ENCODE data around the gene SLC25A43. TPM values are rescaled to one million over a fixed set of nuclear protein-coding genes. Genes with fewer than 3 reads are reported as not detected.

The SLC25A43 gene
- polyA plus RNA-seq, 1 of the 3 experiments (the other 2 are of a cell fraction) = 13.2 TPM

DNA sequence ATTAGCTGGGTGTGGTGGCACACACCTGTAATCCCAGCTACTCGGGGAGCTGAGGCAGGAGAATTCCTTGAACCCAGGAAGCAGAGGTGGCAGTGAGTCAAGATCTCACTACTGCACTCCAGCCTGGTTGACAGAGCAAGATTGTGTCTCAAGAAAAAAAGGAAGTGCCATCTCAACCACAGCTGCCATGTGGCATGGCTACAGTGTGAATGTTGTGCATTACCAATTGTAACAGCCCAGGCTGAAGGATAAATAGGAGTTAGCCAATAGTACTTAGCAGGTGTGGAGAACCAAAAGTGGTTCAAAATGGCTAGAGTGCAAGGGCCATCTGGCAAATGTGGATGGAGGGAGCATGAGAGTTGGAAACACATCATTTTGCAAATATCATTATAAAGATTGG is 98.0 kb downstream of the SLC25A43 start:
- POLR2A ChIA-PET = no interaction called here
- H2AFZ ChIP-seq (ENCODE audit: low read depth) = no peak overlapping the region
- DNase-seq = no peak
- no peaks in the 10 kb centered on the region for H3K9me2 ChIP-seq
- H3K4me1 ChIP-seq (ENCODE audit: control insufficient read depth in 1 of 2, insufficient read depth in 2 of 2, low read depth in 1 of 2, low read length in 1 of 2) = no peaks in the 10 kb centered on the region
- TF ChIP-seq MEF2A (IDR thresholded peaks at IDR 0.05; ENCODE audit: borderline replicate concordance, low read depth) (no peak), PBX3 (IDR thresholded peaks at IDR 0.05) (no peak), JUND (IDR thresholded peaks at IDR 0.05) (no peak)
- TF ChIP-seq, protein P1, sequence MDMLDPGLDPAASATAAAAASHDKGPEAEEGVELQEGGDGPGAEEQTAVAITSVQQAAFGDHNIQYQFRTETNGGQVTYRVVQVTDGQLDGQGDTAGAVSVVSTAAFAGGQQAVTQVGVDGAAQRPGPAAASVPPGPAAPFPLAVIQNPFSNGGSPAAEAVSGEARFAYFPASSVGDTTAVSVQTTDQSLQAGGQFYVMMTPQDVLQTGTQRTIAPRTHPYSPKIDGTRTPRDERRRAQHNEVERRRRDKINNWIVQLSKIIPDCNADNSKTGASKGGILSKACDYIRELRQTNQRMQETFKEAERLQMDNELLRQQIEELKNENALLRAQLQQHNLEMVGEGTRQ (IDR thresholded peaks at IDR 0.05; ENCODE audit: borderline replicate concordance, low read depth, low read length) = no peak
- H3K4me3 ChIP-seq (ENCODE audit: low read depth in 2 of 2, low read length in 1 of 2) = no peak overlapping the region
- CTCF ChIA-PET = interaction anchor here (0.5 to 5.0 kb wide), 5 partner anchors 9 to 1170 kb away, joined by 3 to 25 read pairs (median 3); no protein-coding TSS in a partner anchor
- no peak overlapping the region for H3K9ac ChIP-seq
- no peak overlapping the region for H3K27ac ChIP-seq (ENCODE audit: low read depth in 2 of 2, low read length in 1 of 2)
- H3K36me3 ChIP-seq (replicated peaks in 1 of 2; ENCODE audit: control insufficient read depth in 1 of 2, insufficient read depth in 2 of 2, low read length in 1 of 2) = no peaks in the 10 kb centered on the region
- H4K20me1 ChIP-seq (ENCODE audit: insufficient read depth) = no peaks in the 10 kb centered on the region
- H3K9me3 ChIP-seq = no peaks in the 10 kb centered on the region
- 0% methylated on average over 1 of the region's 1 CpG for WGBS (ENCODE audit: low lambda C conversion rate)
- H3F3A ChIP-seq (replicated peaks; ENCODE audit: insufficient read depth) = peaks cover 1% of the 10 kb centered on the region
- H3K27me3 ChIP-seq (ENCODE audit: insufficient read depth) = peaks cover 9% of the 10 kb centered on the region; the same call in 1 of the 2 replicates
- H3K79me2 ChIP-seq (ENCODE audit: insufficient read depth) = no peaks in the 10 kb centered on the region
- no peak overlapping the region for H3K4me2 ChIP-seq

- no peak for DNase-seq
- Histone ChIP-seq H3K4me2 (no peak overlapping the region), H3K79me2 (ENCODE audit: insufficient read depth) (no peaks in the 10 kb centered on the region), H2AFZ (ENCODE audit: low read depth) (no peak overlapping the region), H4K20me1 (ENCODE audit: insufficient read depth) (no peaks in the 10 kb centered on the region), H3K9me3 (no peaks in the 10 kb centered on the region), H3K4me3 (ENCODE audit: low read depth in 2 of 2, low read length in 1 of 2) (no peak overlapping the region), H3K36me3 (replicated peaks in 1 of 2; ENCODE audit: control insufficient read depth in 1 of 2, insufficient read depth in 2 of 2, low read length in 1 of 2) (no peaks in the 10 kb centered on the region), H3K9me2 (no peaks in the 10 kb centered on the region), H3K27ac (ENCODE audit: low read depth in 2 of 2, low read length in 1 of 2) (no peak overlapping the region), H3K4me1 (ENCODE audit: control insufficient read depth in 1 of 2, insufficient read depth in 2 of 2, low read depth in 1 of 2, low read length in 1 of 2) (peaks cover 0 to 4% of the 10 kb centered on the region in 2 experiments; a peak in 1 of 4 replicates), H3F3A (replicated peaks; ENCODE audit: insufficient read depth) (peaks cover 16% of the 10 kb centered on the region), H3K27me3 (ENCODE audit: insufficient read depth) (0 out of 2 replicates have a peak, but pooled peaks cover 9% of the 10 kb centered on the region), H3K9ac (no peak overlapping the region)
- no peak for TF ChIP-seq CTCF (IDR thresholded peaks at IDR 0.05)
- TF ChIP-seq, protein P1 (IDR thresholded peaks at IDR 0.05; ENCODE audit: borderline replicate concordance, low read depth, low read length) = no peak
- ChIA-PET POLR2A (no interaction called here), CTCF (interaction anchor here (1.8 to 2.9 kb wide), 3 partner anchors 11 to 16 kb away, joined by 4 to 12 read pairs (median 10); no protein-coding TSS in a partner anchor)
- 43% methylated on average over 13 of the region's 13 CpGs for WGBS (ENCODE audit: low lambda C conversion rate)
Measured at GRCh38 chrX:119500061-119500800, 101.1 kb downstream of the SLC25A43 start.
